Mucosa of descending colon (tissue), 3 donors: ENCODE data around the gene PCDHGA1. TPM values are rescaled to one million over a fixed set of nuclear protein-coding genes. Genes with fewer than 3 reads are reported as not detected.

Source experiments
- ATAC-seq: fragments of 200-7000 bp; cut with Tn5 transposase; one replicate; pipeline ENCODE4 v1.9.1; 2020; ENCODE audit warnings: mild to moderate bottlenecking, moderate library complexity
- DNase-seq, 3 donors: peaks; one replicate each; pipeline ENCODE4 v3.0.0-alpha.2; 2020
- H3K36me3 ChIP-seq: fragments of 200-600 bp; one replicate; pipeline ENCODE4 v1.8.0; 2021; ENCODE audit warnings: low read depth, mild to moderate bottlenecking
- H3K4me1 ChIP-seq: fragments of 200-600 bp; one replicate; pipeline ENCODE4 v1.8.0; 2021; ENCODE audit warnings: low read depth, mild to moderate bottlenecking
- H3K4me3 ChIP-seq: fragments of 200-600 bp; one replicate; pipeline ENCODE4 v1.8.0; 2021; ENCODE audit warnings: mild to moderate bottlenecking
- H3K9me3 ChIP-seq: fragments of 200-600 bp; one replicate; pipeline ENCODE4 v1.8.0; 2021; ENCODE audit warnings: mild to moderate bottlenecking
- CTCF ChIP-seq: fragments of 200-600 bp; IDR thresholded peaks from one replicate; pipeline ENCODE4 v1.8.0; 2022; ENCODE audit warnings: antibody characterized with exemption, mild to moderate bottlenecking
- intact Hi-C, 2 donors: fragments of 100-400 bp; cut with DNase I in 1 of 2; cut with micrococcal nuclease in 1 of 2; formaldehyde crosslinking; loops; one replicate each; pipeline versions ENCODE4 v1.11.0 to v1.11.1; 2022; cut with DNase I, micrococcal nuclease
- total RNA-seq, 3 donors: library from RNA; stranded (reverse); fragmentation: NEBNext Ultra II Directional in 2 of 3; extraction: Animal tissue kit (Norgen Biotek cat#: 25700) in 2 of 3; gene quantifications; one replicate each; pipeline versions ENCODE4 v1.2.1 to v1.2.4, GENCODE V29; 2021 to 2023
- donor health status: DM: no; HTN: no; CAD: no; lungs with moderate emphysema.
- donor health status: DM: no; HTN: no; CAD: no.
- donor health status: DM: no; HTN: yes; CAD: no.

PCDHGA1 gene
- total RNA-seq, 3 donors from 2014 or later = 0.35 to 1.6 (median 0.43) TPM

GRCh38 chr5:141355641-141356040 lies 25.3 kb downstream of the PCDHGA1 start:
- ATAC-seq = no peak
- Histone ChIP-seq H3K9me3 (peaks cover 42% of the 10 kb centered on the region), H3K4me3 (no peak overlapping the region), H3K4me1 (no peaks in the 10 kb centered on the region), H3K36me3 (no peaks in the 10 kb centered on the region)
- intact Hi-C loops = no loop called here
- DNase-seq = no peak
- no peak for TF ChIP-seq CTCF

- intact Hi-C loops = no loop called here
Measured at GRCh38 chr5:141356133-141356532, 25.8 kb downstream of the PCDHGA1 start.

GRCh38 chr5:141356950-141357349 lies 26.6 kb downstream of the PCDHGA1 start:
- Histone ChIP-seq H3K4me1 (no peaks in the 10 kb centered on the region), H3K4me3 (no peak overlapping the region), H3K9me3 (peaks cover 47% of the 10 kb centered on the region), H3K36me3 (no peaks in the 10 kb centered on the region)
- no peak for TF ChIP-seq CTCF
- DNase-seq = no peak
- intact Hi-C loops = no loop called here
- no peak for ATAC-seq

More at GRCh38 chr5:141356133-141356532, 25.8 kb downstream of the PCDHGA1 start:
- ATAC-seq (no peak), DNase-seq (no peak)
- TF ChIP-seq CTCF = no peak
- Histone ChIP-seq H3K9me3 (peaks cover 47% of the 10 kb centered on the region), H3K4me1 (no peaks in the 10 kb centered on the region), H3K36me3 (no peaks in the 10 kb centered on the region), H3K4me3 (no peak overlapping the region)

GRCh38 chr5:141359790-141360426 lies 29.6 kb downstream of the PCDHGA1 start, which contains the start of gene PCDHGB2:
Gene PCDHGB2, plus strand, starts transcription at chr5:141359994. Its CDS starts 142 bp downstream, at chr5:141360136.
- DNase-seq = no peak
- Histone ChIP-seq H3K36me3 (no peaks in the 10 kb centered on the region), H3K9me3 (peaks cover 56% of the 10 kb centered on the region), H3K4me3 (no peak within 1 kb of the TSS), H3K4me1 (no peaks in the 10 kb centered on the region)
- peak; percentile 33 for ATAC-seq
- no peak for TF ChIP-seq CTCF
- intact Hi-C loops = no loop called here

GRCh38 chr5:141360685-141361084 lies 30.4 kb downstream of the PCDHGA1 start:
- intact Hi-C loops = no loop called here
- no peak for DNase-seq
- TF ChIP-seq CTCF = no peak
- H3K36me3 ChIP-seq = no peaks in the 10 kb centered on the region
- no peaks in the 10 kb centered on the region for H3K4me1 ChIP-seq
- H3K4me3 ChIP-seq = no peak overlapping the region
- no peak for ATAC-seq
- peaks cover 56% of the 10 kb centered on the region for H3K9me3 ChIP-seq
